OCI-LY1 (cell line): ENCODE data around the gene TAMALIN.

Source experiments
- H2AFZ ChIP-seq: fragments of 200-600 bp; sonication (generic), shearing (Covaris generic); 2 replicates; pipeline ENCODE4 v1.6.0; 2014; ENCODE audit warnings: antibody characterized with exemption, mild to moderate bottlenecking, low read length
- H3F3A ChIP-seq: fragments of 200-600 bp; sonication (generic), shearing (Covaris generic); 2 replicates; pipeline ENCODE4 v1.6.0; 2014; ENCODE audit warnings: mild to moderate bottlenecking, antibody characterized with exemption, low read length, moderate library complexity; ENCODE audit not compliant: insufficient read depth
- H3K27ac ChIP-seq: fragments of 200-600 bp; sonication (generic); 2 replicates; pipeline ENCODE4 v1.5.1; 2014; ENCODE audit warnings: low read length, mixed run types, mild to moderate bottlenecking, low read depth; ENCODE audit not compliant: poor library complexity, severe bottlenecking
- H3K27me3 ChIP-seq: fragments of 200-600 bp; sonication (generic); 2 replicates; pipeline ENCODE4 v1.6.0; 2014; ENCODE audit warnings: antibody characterized with exemption, mild to moderate bottlenecking, low read length, moderate library complexity; ENCODE audit not compliant: insufficient read depth
- H3K36me3 ChIP-seq: fragments of 200-600 bp; sonication (generic); 2 replicates; pipeline ENCODE4 v1.6.1; 2014; ENCODE audit warnings: mild to moderate bottlenecking, antibody characterized with exemption, low read length, moderate library complexity, mixed read lengths; ENCODE audit not compliant: insufficient read depth
- H3K4me1 ChIP-seq: fragments of 200-600 bp; sonication (generic); 2 replicates; pipeline ENCODE4 v1.5.1; 2014; ENCODE audit warnings: mild to moderate bottlenecking, low read length, moderate library complexity; ENCODE audit not compliant: insufficient read depth, severe bottlenecking
- H3K4me2 ChIP-seq: fragments of 200-600 bp; sonication (generic), shearing (Covaris generic); 2 replicates; pipeline ENCODE4 v1.6.1; 2014; ENCODE audit warnings: low read length
- H3K4me3 ChIP-seq: fragments of 200-600 bp; sonication (generic); 2 replicates; pipeline ENCODE4 v1.5.1; 2014; ENCODE audit warnings: low read length, low read depth, mild to moderate bottlenecking, mixed read lengths; ENCODE audit not compliant: poor library complexity, severe bottlenecking
- H3K79me2 ChIP-seq: fragments of 200-600 bp; shearing (Covaris generic); 2 replicates; pipeline ENCODE4 v1.6.1; 2016; ENCODE audit warnings: mixed run types, low read length, mixed read lengths; ENCODE audit not compliant: insufficient read depth
- H3K9ac ChIP-seq: fragments of 200-600 bp; sonication (generic), shearing (Covaris generic); 2 replicates; pipeline ENCODE4 v1.6.1; 2014; ENCODE audit warnings: mild to moderate bottlenecking, low read length, mixed read lengths
- H3K9me2 ChIP-seq: fragments of 200-600 bp; sonication (generic), shearing (Covaris generic); 2 replicates; pipeline ENCODE4 v1.6.1; 2014; ENCODE audit warnings: low read depth, mild to moderate bottlenecking, low read length, mixed read lengths
- H3K9me3 ChIP-seq: fragments of 200-600 bp; shearing (Covaris generic); 2 replicates; pipeline ENCODE4 v1.6.1; 2014; ENCODE audit warnings: low read length, mixed read lengths
- H4K20me1 ChIP-seq: fragments of 200-600 bp; sonication (generic), shearing (Covaris generic); 2 replicates; pipeline ENCODE4 v1.6.0; 2016; ENCODE audit warnings: mild to moderate bottlenecking, low read length; ENCODE audit not compliant: insufficient read depth
- EZH2 ChIP-seq: fragments of 200-600 bp; sonication (generic), shearing (Covaris generic); IDR thresholded peaks from 2 replicates; pipeline ENCODE4 v1.8.0; 2017; ENCODE audit warnings: borderline replicate concordance, mixed run types, mild to moderate bottlenecking, antibody characterized with exemption, low read length, moderate library complexity, mixed read lengths
- TF ChIP-seq, protein P1 (sequence below): fragments of 200-600 bp; sonication (generic), shearing (Covaris generic); IDR thresholded peaks from 2 replicates; pipeline ENCODE4 v1.5.1; 2017; ENCODE audit warnings: mild to moderate bottlenecking, antibody characterized with exemption, low read length, moderate library complexity, mixed read lengths

Gene TAMALIN

GRCh38 chr12:52015532-52016041, 8.8 kb downstream of the TAMALIN start:
- H3K4me2 ChIP-seq = no peak overlapping the region
- H3K9ac ChIP-seq = no peak overlapping the region
- H3K4me3 ChIP-seq = no peak overlapping the region
- no peak overlapping the region for H2AFZ ChIP-seq
- no peaks in the 10 kb centered on the region for H3K4me1 ChIP-seq
- no peaks in the 10 kb centered on the region for H3K9me2 ChIP-seq
- peaks cover 13% of the 10 kb centered on the region for H3K27me3 ChIP-seq
- H4K20me1 ChIP-seq = no peaks in the 10 kb centered on the region
- TF ChIP-seq, protein P1, sequence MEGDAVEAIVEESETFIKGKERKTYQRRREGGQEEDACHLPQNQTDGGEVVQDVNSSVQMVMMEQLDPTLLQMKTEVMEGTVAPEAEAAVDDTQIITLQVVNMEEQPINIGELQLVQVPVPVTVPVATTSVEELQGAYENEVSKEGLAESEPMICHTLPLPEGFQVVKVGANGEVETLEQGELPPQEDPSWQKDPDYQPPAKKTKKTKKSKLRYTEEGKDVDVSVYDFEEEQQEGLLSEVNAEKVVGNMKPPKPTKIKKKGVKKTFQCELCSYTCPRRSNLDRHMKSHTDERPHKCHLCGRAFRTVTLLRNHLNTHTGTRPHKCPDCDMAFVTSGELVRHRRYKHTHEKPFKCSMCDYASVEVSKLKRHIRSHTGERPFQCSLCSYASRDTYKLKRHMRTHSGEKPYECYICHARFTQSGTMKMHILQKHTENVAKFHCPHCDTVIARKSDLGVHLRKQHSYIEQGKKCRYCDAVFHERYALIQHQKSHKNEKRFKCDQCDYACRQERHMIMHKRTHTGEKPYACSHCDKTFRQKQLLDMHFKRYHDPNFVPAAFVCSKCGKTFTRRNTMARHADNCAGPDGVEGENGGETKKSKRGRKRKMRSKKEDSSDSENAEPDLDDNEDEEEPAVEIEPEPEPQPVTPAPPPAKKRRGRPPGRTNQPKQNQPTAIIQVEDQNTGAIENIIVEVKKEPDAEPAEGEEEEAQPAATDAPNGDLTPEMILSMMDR = no peak
- no peaks in the 10 kb centered on the region for H3K9me3 ChIP-seq
- no peaks in the 10 kb centered on the region for H3F3A ChIP-seq
- no peaks in the 10 kb centered on the region for H3K79me2 ChIP-seq
- H3K27ac ChIP-seq = no peak overlapping the region
- H3K36me3 ChIP-seq = no peaks in the 10 kb centered on the region

DNA sequence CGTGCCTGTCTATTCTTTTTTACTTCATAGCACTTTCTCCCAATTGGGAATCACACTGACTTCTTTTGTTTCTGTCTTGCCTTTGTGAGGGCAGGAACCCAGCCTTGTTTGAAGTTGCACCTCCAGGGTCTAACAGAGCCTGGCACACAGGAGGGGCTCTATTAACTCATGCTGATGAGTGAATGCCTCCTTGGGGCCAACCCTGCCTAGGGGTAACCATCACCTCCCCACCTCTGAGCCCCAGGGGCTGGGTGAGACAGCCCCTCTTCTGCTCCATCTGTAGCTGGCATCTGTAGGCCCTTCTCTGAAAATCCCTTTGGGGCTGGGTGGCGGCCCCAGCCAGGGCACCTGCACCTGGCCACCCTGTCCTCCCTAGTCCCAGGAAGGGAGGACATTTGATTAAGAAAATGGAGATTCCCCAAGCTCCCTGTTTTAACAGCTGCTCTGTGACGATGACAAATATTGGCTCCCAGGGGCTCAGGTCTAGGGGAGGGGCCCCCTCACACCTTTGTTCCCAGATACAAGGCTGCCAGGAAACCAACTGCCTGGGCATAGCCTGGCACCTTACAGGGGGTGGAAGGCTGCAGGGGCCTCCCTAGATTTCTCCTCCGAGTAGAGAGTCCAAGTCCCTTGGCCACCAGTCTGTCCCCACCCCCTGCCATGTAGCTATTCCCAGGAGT, 11.8 kb downstream of the TAMALIN start:
- Histone ChIP-seq H3K4me1 (peaks cover 6% of the 10 kb centered on the region), H3F3A (no peaks in the 10 kb centered on the region), H3K27me3 (peaks cover 6% of the 10 kb centered on the region), H3K9me2 (no peaks in the 10 kb centered on the region), H4K20me1 (no peaks in the 10 kb centered on the region), H3K9ac (no peak overlapping the region), H3K36me3 (no peaks in the 10 kb centered on the region), H3K4me2 (no peak overlapping the region), H3K27ac (no peak overlapping the region), H2AFZ (no peak overlapping the region), H3K9me3 (no peaks in the 10 kb centered on the region), H3K79me2 (no peaks in the 10 kb centered on the region), H3K4me3 (no peak overlapping the region)
- TF ChIP-seq EZH2 = no peak
- TF ChIP-seq, protein P1 = no peak

DNA sequence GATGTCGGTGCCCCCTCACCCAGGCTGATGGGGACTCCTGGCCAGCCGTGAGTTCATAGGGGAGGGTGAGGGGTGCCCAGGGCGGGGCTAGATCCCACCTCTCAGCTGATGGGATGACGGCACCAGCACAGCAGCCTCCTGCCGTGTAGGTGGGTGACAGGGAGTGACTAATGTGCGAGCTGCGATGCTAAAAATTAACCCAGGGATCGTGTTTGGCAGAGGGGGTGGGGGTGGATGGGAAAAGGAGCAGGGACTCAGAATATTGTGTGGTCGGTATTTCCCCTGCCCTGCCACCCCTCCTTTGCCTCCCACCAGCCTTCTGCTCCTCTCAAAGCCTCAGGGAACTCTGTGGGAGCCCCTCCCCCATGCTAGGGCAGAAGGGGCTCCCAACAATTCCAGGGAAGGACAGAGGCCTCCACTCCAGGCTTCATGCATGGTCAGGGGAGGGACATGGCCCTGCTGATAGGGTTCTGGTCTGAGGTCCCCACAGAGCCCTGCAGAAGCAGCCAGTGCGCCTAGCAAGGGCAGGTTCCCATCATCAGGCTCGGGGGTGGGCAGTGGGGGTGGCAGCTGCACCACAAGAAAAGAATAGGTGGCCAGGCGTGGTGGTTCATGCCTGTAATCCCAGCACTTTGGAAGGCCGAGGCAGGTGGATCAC, 12.5 kb downstream of the TAMALIN start:
- TF ChIP-seq, protein P1 = no peak
- no peak for TF ChIP-seq EZH2
- no peaks in the 10 kb centered on the region for H4K20me1 ChIP-seq
- H3K9me3 ChIP-seq = no peaks in the 10 kb centered on the region
- H3K9me2 ChIP-seq = no peaks in the 10 kb centered on the region
- H3K4me2 ChIP-seq = no peak overlapping the region
- no peak overlapping the region for H3K27ac ChIP-seq
- H3K36me3 ChIP-seq = no peaks in the 10 kb centered on the region
- H3F3A ChIP-seq = no peaks in the 10 kb centered on the region; the same call in 1 of the 2 replicates
- H3K79me2 ChIP-seq = no peaks in the 10 kb centered on the region
- no peak overlapping the region for H2AFZ ChIP-seq
- no peak overlapping the region for H3K9ac ChIP-seq
- peaks cover 11% of the 10 kb centered on the region for H3K4me1 ChIP-seq
- peaks cover 3% of the 10 kb centered on the region; the same call in 1 of the 2 replicates for H3K27me3 ChIP-seq
- no peak overlapping the region for H3K4me3 ChIP-seq
